ENCODE results near the gene FAM53B.

The FAM53B gene

DNA sequence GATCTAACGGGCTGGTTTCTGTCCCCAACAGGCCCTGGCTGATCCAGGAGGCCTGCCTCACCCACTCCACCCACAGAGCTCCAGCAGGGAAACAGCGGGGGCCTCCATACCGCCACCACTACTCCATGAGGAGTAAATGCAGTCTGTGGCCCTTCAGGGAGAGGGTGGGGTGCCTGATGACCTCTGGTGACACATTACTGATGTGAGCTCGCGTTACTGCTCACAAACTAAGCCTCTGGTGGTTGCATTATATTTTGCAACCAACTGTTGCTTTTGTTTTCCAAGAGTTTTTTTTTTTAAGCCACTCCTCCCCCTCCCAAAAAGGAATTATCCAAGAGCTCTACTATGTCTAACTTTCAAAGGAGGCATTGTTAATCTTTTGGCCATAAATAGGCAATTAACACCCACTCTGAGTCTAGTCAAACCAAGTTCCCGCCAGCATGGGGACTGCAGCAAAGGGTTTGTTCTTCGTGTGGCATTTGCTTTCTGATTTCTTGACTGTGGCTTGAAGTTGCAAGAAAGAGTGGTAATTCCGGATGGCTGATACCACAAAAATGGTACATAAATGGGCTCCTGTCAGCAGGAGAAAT is 72.6 kb downstream of the FAM53B start:
- TF ChIP-seq JUND (IDR thresholded peaks at IDR 0.05; ENCODE audit: low read depth): no peak
- DNase-seq (ENCODE audit: low read depth in 1 of 2, low spot score in 1 of 2): no peak
- in situ Hi-C loops (cut with HindIII; ENCODE audit: low pct_unique_long_range_greater_than_20kb, low sequenced_read_pairs): no loop called here

DNA sequence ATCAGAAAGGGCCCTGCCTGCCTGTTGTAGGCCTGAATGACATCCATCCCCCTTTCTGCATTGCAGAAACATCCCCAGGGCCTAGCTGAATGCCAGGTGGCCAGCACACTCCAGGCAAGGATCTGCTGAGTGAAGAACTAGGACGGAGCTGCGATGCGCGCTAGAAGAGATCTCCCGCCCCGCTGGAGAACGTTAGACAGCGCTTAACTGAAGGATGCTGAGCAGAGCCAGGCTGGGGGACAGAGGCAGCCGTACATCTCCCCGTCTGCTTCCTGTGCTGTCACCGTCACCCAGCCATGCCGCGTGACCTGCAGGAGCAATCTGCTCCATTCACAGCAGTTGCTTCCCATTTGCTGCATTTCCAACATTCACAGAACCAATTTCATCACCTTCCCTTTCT is 73.3 kb downstream of the FAM53B start:
- no peak for TF ChIP-seq JUND (IDR thresholded peaks at IDR 0.05; ENCODE audit: low read depth)
- no peak for DNase-seq (ENCODE audit: low read depth in 1 of 2, low spot score in 1 of 2)
- in situ Hi-C loops (cut with HindIII; ENCODE audit: low pct_unique_long_range_greater_than_20kb, low sequenced_read_pairs): no loop called here

DNA sequence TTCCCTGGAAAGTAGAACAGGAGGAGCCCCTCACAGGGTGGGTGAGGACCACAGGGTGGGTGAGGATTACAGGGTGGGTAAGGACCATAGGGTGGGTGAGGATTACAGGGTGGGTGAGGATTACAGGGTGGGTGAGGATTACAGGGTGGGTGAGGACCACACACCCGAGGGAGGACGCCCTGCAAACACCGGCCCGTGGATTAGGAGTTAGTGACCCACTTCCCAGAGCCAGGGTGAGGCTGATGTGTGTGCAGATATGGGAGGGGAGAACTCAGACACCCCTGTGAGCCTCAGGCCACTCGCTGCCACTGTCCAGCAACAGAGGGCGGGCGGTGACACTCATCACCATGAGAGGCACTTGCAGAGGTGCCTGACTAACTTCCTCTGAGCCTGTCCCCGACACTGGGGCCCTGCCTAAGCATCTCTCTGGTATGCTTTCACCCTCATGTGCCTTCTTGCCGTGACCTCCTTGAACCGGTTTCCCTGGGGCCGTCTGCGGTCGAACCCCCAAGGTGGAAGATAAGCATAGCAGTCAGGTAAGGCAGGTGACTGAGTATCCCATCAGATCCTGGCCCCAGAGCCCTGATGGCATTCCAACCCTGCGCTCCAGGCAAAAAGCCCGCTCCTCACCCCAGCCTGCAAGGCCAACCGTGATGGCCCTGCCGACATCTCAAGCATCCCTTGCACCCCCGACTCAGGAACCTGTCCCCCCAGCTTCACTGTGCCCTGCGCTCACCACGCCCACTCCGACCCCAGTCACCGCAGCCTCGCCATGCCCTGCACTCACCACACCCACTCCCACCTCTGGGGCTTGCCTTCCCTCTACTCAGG is 74.1 kb downstream of the FAM53B start:
- no peak for DNase-seq (ENCODE audit: low read depth in 1 of 2, low spot score in 1 of 2)
- TF ChIP-seq JUND (IDR thresholded peaks at IDR 0.05; ENCODE audit: low read depth): no peak
- in situ Hi-C loops (cut with HindIII; ENCODE audit: low pct_unique_long_range_greater_than_20kb, low sequenced_read_pairs): no loop called here

DNA sequence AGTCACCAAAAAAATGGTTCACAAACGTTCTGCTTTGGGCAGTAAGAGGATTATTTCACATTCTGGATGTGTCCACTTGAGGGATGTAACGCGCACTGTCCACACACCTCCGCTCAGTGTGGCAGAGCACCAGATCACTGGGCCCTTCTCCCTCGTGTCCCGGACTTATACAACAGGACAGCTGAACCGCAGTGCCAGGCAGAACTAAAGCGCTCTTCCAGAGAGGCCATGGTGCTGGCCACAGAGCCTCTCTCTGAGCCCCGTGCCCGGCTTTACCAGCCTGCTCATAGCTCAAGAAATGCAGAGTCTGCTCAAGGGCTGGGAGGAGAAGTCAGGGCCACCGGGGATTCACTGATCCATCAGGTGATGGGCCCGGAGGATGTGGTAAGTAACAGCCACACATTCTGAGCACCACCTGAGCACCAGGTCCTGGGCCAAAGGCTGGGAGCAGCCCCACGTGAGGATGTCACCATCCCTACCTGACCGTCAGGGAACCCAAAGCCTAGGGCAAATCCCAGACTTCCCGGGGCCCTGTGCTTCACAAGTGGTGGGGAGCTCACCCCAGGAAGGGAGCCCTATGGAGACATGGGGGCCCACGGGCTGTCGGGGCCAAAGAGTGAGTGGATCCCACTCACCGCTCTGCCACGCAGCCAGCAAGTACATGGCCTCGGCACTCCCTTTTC is 74.9 kb downstream of the FAM53B start:
- DNase-seq (ENCODE audit: low read depth in 1 of 2, low spot score in 1 of 2): no peak
- in situ Hi-C loops (cut with HindIII; ENCODE audit: low pct_unique_long_range_greater_than_20kb, low sequenced_read_pairs): no loop called here
- no peak for TF ChIP-seq JUND (IDR thresholded peaks at IDR 0.05; ENCODE audit: low read depth)

DNA sequence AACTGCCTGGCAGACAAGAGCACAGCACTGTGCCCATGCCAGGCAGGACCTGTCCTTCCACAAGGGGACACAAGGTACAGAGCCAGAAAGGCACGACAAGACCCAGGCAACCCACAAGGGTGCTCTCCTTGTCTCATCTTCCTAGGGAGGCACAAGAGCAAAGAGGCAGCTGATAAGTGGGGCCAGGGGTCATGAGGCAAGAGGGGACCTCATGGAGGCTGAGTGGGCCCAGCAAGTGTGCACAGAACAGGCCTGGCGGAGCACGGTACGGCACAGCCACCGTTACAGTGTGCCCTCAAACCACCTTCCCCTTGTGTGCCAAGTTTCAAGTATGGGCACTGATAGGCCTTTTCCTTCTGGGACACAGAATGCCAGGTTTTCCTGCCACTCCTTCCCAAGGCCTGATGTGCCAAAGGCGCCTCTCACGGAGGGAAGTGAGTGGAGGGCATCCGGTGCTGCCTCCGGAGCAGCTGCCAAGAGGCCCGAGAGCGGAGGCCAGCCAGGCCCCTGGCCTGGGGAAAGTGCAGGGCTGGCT is 75.6 kb downstream of the FAM53B start:
- DNase-seq (ENCODE audit: low read depth in 1 of 2, low spot score in 1 of 2): no peak
- no peak for TF ChIP-seq JUND (IDR thresholded peaks at IDR 0.05; ENCODE audit: low read depth)
- in situ Hi-C loops (cut with HindIII; ENCODE audit: low pct_unique_long_range_greater_than_20kb, low sequenced_read_pairs): no loop called here

DNA sequence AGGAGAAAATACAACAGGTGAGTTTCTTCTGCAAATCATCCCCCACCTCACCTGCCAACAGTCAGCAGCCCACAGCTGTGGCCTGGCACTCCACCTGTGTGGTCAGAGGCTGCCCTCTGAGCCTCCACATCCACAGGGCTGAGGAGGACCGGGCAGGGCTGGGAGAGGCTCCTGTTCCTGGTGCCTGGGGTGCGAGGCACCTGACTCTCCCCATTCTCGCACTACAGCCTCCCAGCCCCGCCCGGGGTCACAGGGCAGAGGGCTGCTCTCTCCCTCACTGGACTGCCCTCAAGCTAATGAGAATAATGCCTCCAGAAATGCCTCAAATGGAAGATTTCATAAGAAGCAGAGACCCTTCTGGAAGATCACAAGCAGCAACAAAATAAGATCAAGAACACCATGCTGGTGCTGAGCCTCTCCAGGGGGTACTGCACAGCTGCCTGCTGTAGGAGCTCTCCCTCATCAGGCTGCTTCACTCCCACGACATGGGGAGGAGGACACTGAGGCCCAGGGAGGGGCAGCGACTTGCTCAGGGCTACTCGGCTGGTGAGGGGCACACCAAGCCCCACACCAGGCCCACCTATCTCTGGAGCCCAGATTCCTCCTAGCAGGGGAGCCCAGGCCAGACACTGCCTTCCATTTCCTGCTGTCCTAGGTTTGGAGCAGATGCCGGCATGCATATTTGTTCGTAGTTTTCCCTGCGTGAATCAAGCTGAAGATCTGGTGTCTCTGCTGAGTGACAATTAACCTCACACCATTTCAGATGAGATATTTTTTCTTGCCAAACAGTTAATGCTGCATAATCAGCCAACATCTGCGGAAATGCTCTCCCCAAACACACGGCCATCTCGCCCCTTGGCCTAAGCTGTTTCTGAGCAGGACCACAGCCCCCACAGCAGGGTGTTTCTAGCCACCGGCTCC is 76.5 kb downstream of the FAM53B start:
- in situ Hi-C loops (cut with HindIII; ENCODE audit: low pct_unique_long_range_greater_than_20kb, low sequenced_read_pairs): no loop called here
- no peak for TF ChIP-seq JUND (IDR thresholded peaks at IDR 0.05; ENCODE audit: low read depth)
- no peak for DNase-seq (ENCODE audit: low read depth in 1 of 2, low spot score in 1 of 2)

DNA sequence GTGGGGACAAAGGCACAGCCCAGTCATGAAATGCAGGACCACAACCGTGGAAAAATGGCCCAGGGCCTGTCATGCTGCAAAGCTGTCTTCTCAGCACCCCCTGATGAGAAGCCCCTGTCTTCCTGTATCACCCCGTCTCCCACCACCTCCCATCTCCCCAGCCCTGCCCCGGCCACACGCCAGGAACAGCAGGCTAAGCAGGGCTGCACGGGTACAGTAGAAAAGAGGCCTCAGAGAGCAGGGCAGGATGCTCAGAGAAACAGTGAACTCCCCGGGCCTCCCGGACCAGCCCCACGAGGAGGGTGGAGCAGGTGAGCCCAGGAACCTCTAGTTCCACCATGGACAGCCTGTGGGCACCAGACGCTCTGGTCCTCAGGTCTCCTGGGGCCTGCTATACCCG is 77.7 kb downstream of the FAM53B start:
- DNase-seq (ENCODE audit: low read depth in 1 of 2, low spot score in 1 of 2): no peak
- in situ Hi-C loops (cut with HindIII; ENCODE audit: low pct_unique_long_range_greater_than_20kb, low sequenced_read_pairs): no loop called here
- no peak for TF ChIP-seq JUND (IDR thresholded peaks at IDR 0.05; ENCODE audit: low read depth)

DNA sequence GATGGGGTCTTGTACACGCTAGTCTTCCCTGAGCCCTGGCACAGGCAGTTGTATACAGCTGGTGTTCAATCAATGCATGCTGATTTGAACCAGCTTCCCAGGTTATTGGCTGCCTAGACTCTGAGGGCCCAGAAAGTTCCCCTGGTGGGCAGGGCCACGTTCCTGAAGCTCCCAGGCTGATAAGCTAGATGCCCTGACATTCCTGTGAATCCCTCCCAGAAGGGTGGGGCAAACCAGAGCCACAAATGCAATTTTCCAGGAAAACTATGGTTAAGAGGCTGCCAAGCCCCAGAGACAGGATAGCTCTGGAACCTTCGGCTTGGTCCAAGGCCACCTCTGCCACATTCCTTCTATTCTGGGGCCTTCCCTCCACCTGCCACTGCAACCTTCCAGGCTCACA is 78.2 kb downstream of the FAM53B start:
- no peak for TF ChIP-seq JUND (IDR thresholded peaks at IDR 0.05; ENCODE audit: low read depth)
- no peak for DNase-seq (ENCODE audit: low read depth in 1 of 2, low spot score in 1 of 2)
- in situ Hi-C loops (cut with HindIII; ENCODE audit: low pct_unique_long_range_greater_than_20kb, low sequenced_read_pairs): no loop called here

DNA sequence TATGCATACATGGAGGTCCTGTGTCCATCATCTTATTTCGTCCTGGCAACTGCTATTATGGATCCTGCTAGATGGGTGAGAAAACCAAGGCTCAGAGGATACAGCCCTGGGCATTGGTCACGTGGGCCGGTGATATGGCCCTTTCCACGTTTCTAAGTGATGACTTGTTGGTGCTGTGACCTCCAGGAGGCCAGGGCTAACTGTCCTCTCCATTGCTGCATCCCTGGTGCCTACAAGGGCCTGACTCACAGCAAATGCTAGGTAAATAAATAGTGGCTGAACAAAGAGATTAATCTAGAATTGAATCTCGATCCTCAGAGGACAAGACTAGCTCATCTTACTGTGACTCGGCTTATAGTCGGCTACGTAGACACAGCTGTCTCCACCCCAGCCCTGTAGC is 78.6 kb downstream of the FAM53B start:
- DNase-seq (ENCODE audit: low read depth in 1 of 2, low spot score in 1 of 2): peak in 1 of 2 experiments; percentile 15
- TF ChIP-seq JUND (IDR thresholded peaks at IDR 0.05; ENCODE audit: low read depth): no peak
- in situ Hi-C loops (cut with HindIII; ENCODE audit: low pct_unique_long_range_greater_than_20kb, low sequenced_read_pairs): no loop called here

DNA sequence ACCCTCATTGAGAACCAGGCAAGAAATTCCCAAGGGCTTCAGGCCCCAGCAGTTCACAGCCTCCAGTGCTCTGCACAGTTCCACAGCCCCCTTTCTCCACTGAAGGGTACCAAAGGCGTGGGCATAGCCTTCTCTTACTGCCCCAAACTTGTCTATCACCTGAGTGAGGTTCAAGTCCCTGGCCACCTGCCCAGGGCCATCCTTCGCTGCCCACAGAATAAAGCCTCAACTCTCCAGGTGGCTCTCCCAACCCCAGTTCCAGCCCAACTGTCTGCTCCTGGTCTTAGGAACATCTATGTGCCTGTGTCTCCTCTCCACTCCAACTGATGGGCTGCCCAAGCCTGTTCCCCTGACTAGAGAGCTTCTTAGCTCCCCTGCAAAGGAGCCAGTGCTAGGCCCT is 79.1 kb downstream of the FAM53B start:
- no peak for TF ChIP-seq JUND (IDR thresholded peaks at IDR 0.05; ENCODE audit: low read depth)
- DNase-seq (ENCODE audit: low read depth in 1 of 2, low spot score in 1 of 2): no peak
- in situ Hi-C loops (cut with HindIII; ENCODE audit: low pct_unique_long_range_greater_than_20kb, low sequenced_read_pairs): no loop called here

DNA sequence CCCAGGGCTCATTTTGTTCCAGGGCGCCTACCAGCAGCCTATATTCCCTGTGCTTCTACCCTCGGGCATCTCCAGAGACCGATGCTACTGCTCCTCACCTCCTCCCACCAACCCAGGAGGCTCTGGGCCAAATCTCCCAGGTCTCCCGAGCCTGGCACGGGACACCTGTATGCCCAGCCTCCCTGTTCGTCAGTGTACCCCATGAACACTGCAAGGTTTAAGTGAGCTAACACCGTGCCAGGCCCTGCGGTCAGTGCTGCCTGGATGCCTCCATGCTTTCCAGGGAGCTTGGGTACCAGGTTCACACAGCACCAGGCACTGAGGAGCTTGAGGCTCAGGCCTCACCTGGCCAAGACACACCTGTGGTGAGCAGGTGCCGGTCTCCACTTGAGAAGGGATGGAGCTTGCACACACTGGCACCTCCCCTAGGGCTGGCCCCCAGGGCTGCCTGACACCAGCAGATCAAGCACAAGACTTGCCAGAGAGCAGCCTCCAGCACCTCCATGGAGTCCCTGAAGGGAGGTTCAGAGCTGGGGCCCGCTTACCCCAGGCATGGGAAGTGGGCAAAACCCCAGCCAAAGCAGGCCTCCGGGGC is 80.3 kb downstream of the FAM53B start:
- no peak for TF ChIP-seq JUND (IDR thresholded peaks at IDR 0.05; ENCODE audit: low read depth)
- DNase-seq (ENCODE audit: low read depth in 1 of 2, low spot score in 1 of 2): no peak
- in situ Hi-C loops (cut with HindIII; ENCODE audit: low pct_unique_long_range_greater_than_20kb, low sequenced_read_pairs): no loop called here

DNA sequence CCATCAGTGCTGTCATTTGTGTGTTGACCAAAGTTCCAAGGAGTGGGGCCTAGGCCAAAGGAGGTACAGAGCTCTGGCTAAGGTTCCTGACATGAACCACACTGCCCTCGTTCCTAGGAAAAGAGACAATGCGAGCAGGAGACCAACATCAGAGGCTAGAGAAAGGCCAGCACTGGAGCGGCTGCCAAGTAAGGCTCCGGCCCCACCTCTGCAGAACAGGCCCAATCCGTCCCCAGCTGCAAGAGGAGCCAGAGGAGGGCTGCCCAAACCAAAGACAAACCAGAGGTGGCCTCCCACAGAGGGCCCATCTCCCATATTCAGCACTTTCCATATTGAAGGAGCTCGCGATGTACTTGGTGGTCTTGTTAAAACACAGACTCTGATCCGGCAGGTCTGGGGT is 81.0 kb downstream of the FAM53B start:
- TF ChIP-seq JUND (IDR thresholded peaks at IDR 0.05; ENCODE audit: low read depth): no peak
- in situ Hi-C loops (cut with HindIII; ENCODE audit: low pct_unique_long_range_greater_than_20kb, low sequenced_read_pairs): no loop called here
- no peak for DNase-seq (ENCODE audit: low read depth in 1 of 2, low spot score in 1 of 2)
